SU-DHL-6 (cell line): ENCODE measurements around the gene SLIT2.

Experiments
- H2AFZ ChIP-seq: fragments of 200-600 bp; sonication (generic); 2 replicates; pipeline ENCODE4 v1.6.1; 2014; ENCODE audit warnings: low read depth, mild to moderate bottlenecking, moderate library complexity, mixed read lengths, antibody characterized with exemption, low read length; ENCODE audit not compliant: severe bottlenecking
- H3F3A ChIP-seq: fragments of 200-600 bp; shearing (Covaris generic); 2 replicates; pipeline ENCODE4 v1.6.0; 2016; ENCODE audit warnings: antibody characterized with exemption, mild to moderate bottlenecking; ENCODE audit not compliant: insufficient read depth
- H3K27ac ChIP-seq: fragments of 200-600 bp; sonication (generic); 2 replicates; pipeline ENCODE4 v1.5.1; 2016; ENCODE audit warnings: low read depth, mild to moderate bottlenecking, low read length, moderate library complexity, mixed read lengths
- H3K27me3 ChIP-seq: fragments of 200-600 bp; sonication (generic), shearing (Covaris generic); 2 replicates; pipeline ENCODE4 v1.6.0; 2014; ENCODE audit warnings: mild to moderate bottlenecking, low read length
- H3K36me3 ChIP-seq: fragments of 200-600 bp; sonication (generic); 2 replicates; pipeline ENCODE4 v1.6.1; 2014; ENCODE audit warnings: mild to moderate bottlenecking, low read length, mixed read lengths
- H3K4me2 ChIP-seq: fragments of 300-600, 200-600 bp; shearing (Covaris generic), sonication (generic); 2 replicates; pipeline ENCODE4 v1.6.0; 2014; ENCODE audit warnings: low read length, low read depth, mild to moderate bottlenecking; ENCODE audit not compliant: poor library complexity, severe bottlenecking
- H3K4me3 ChIP-seq: fragments of 200-600 bp; sonication (generic); 2 replicates; pipeline ENCODE4 v1.5.1; 2014; ENCODE audit warnings: antibody characterized with exemption, low read length, mild to moderate bottlenecking, mixed read lengths; ENCODE audit not compliant: insufficient read depth, poor library complexity, severe bottlenecking
- H3K79me2 ChIP-seq: fragments of 200-600 bp; sonication (generic); 2 replicates; pipeline ENCODE4 v1.6.1; 2014; ENCODE audit warnings: mild to moderate bottlenecking, low read length, moderate library complexity; ENCODE audit not compliant: insufficient read depth
- H3K9ac ChIP-seq: fragments of 200-600 bp; sonication (generic); 2 replicates; pipeline ENCODE4 v1.7.0; 2014; ENCODE audit warnings: mild to moderate bottlenecking, low read length
- H3K9me2 ChIP-seq: fragments of 200-600 bp; sonication (generic); replicated peaks from 2 replicates; pipeline ENCODE4 v1.6.1; 2014; ENCODE audit warnings: low read length; ENCODE audit not compliant: insufficient read depth
- H3K9me3 ChIP-seq: fragments of 200-600 bp; sonication (generic); 2 replicates; pipeline ENCODE4 v1.6.1; 2014; ENCODE audit warnings: low read length, mixed read lengths; ENCODE audit not compliant: insufficient read depth
- H4K20me1 ChIP-seq: fragments of 200-600 bp; sonication (generic); 2 replicates; pipeline ENCODE4 v1.6.1; 2014; ENCODE audit warnings: low read depth, mild to moderate bottlenecking, antibody characterized with exemption, low read length, moderate library complexity, mixed read lengths
- CTCF ChIP-seq: fragments of 200-600 bp; sonication (generic); IDR thresholded peaks from one replicate; pipeline ENCODE4 v1.5.1; 2017; ENCODE audit warnings: antibody characterized with exemption, mild to moderate bottlenecking, low read length, moderate library complexity; ENCODE audit not compliant: insufficient read depth, poor library complexity, severe bottlenecking
- EZH2phosphoT487 ChIP-seq: fragments of 200-600 bp; sonication (generic), shearing (Covaris generic); conservative IDR thresholded peaks from 2 replicates; pipeline ENCODE4 v1.6.1; 2018; ENCODE audit warnings: mild to moderate bottlenecking, antibody characterized with exemption, low read length, moderate library complexity, mixed read lengths

SLIT2 gene

GRCh38 chr4:20256381-20256881 is 4.7 kb downstream of the SLIT2 start:
- no peaks in the 10 kb centered on the region for H3K9me3 ChIP-seq

GRCh38 chr4:20259707-20260106 is 8.0 kb downstream of the SLIT2 start:
- Histone ChIP-seq H4K20me1 (no peaks in the 10 kb centered on the region), H3K27ac (no peak overlapping the region), H2AFZ (no peak overlapping the region), H3K9me2 (no peaks in the 10 kb centered on the region), H3K4me2 (no peak overlapping the region), H3K27me3 (no peaks in the 10 kb centered on the region), H3K79me2 (no peaks in the 10 kb centered on the region), H3K4me3 (no peak overlapping the region), H3F3A (no peaks in the 10 kb centered on the region), H3K36me3 (no peaks in the 10 kb centered on the region), H3K9ac (no peak overlapping the region), H3K9me3 (no peaks in the 10 kb centered on the region)
- TF ChIP-seq EZH2phosphoT487 (no peak), CTCF (no peak)

More at GRCh38 chr4:20256381-20256881, 4.7 kb downstream of the SLIT2 start:
- Histone ChIP-seq H3K27me3 (no peaks in the 10 kb centered on the region), H3K27ac (no peak overlapping the region), H3K9me2 (no peaks in the 10 kb centered on the region), H4K20me1 (no peaks in the 10 kb centered on the region), H3K79me2 (no peaks in the 10 kb centered on the region), H3K9ac (no peak overlapping the region), H3K36me3 (no peaks in the 10 kb centered on the region), H2AFZ (no peak overlapping the region), H3F3A (no peaks in the 10 kb centered on the region), H3K4me2 (no peak overlapping the region), H3K4me3 (no peak overlapping the region)
- no peak for TF ChIP-seq CTCF
- no peak for TF ChIP-seq EZH2phosphoT487

- Histone ChIP-seq H3K9ac (no peak overlapping the region), H3F3A (no peaks in the 10 kb centered on the region), H3K9me3 (no peaks in the 10 kb centered on the region), H3K36me3 (no peaks in the 10 kb centered on the region), H3K4me3 (no peak overlapping the region), H3K27ac (no peak overlapping the region), H3K27me3 (no peaks in the 10 kb centered on the region), H3K9me2 (no peaks in the 10 kb centered on the region), H4K20me1 (no peaks in the 10 kb centered on the region), H3K4me2 (no peak overlapping the region), H3K79me2 (no peaks in the 10 kb centered on the region), H2AFZ (no peak overlapping the region)
- TF ChIP-seq CTCF (no peak), EZH2phosphoT487 (no peak)
These were observed 9.1 kb downstream of the SLIT2 start for GRCh38 chr4:20260821-20261220.

GRCh38 chr4:20262221-20262620 is 10.5 kb downstream of the SLIT2 start:
- Histone ChIP-seq H4K20me1 (no peaks in the 10 kb centered on the region), H3K27me3 (no peaks in the 10 kb centered on the region), H3K4me2 (no peak overlapping the region), H3K9me2 (no peaks in the 10 kb centered on the region), H3F3A (no peaks in the 10 kb centered on the region), H3K36me3 (no peaks in the 10 kb centered on the region), H3K79me2 (no peaks in the 10 kb centered on the region), H3K9me3 (no peaks in the 10 kb centered on the region), H3K9ac (no peak overlapping the region), H3K4me3 (no peak overlapping the region), H2AFZ (no peak overlapping the region), H3K27ac (no peak overlapping the region)
- TF ChIP-seq EZH2phosphoT487, result no peak
- no peak for TF ChIP-seq CTCF
